Esophagus muscularis mucosa (tissue), 4 donors: ENCODE data around the gene TRAF1. TPM values are rescaled to one million over a fixed set of nuclear protein-coding genes. Genes with fewer than 3 reads are reported as not detected.

ENCODE experiments used
- DNase-seq: peaks from one replicate; pipeline ENCODE4 v3.0.0-alpha.2; 2017; ENCODE audit errors: extremely low spot score
- H3K27ac ChIP-seq, 4 donors: fragments of 200-600 bp; sonication (generic); replicated peaks in 1 of 4; 1 replicate in 3 of 4; 2 replicates in 1 of 4; pipeline ENCODE4 v1.5.1; 2016 to 2019; ENCODE audit warnings: mild to moderate bottlenecking in 1 of 4
- H3K27me3 ChIP-seq, 4 donors: fragments of 200-600 bp; sonication (generic); one replicate each; pipeline versions ENCODE4 v1.5.1 to v1.6.0; 2016 to 2019
- H3K36me3 ChIP-seq, 4 donors: fragments of 200-600 bp; sonication (generic); one replicate each; pipeline ENCODE4 v1.5.1; 2016 to 2019
- H3K4me1 ChIP-seq, 4 donors: fragments of 200-600 bp; sonication (generic); one replicate each; pipeline ENCODE4 v1.5.1; 2016 to 2019
- H3K4me3 ChIP-seq, 4 donors: fragments of 200-600 bp; sonication (generic); 1 replicate in 2 of 4; 2 replicates in 2 of 4; pipeline ENCODE4 v1.5.1; 2016 to 2019; ENCODE audit warnings: mild to moderate bottlenecking in 4 of 4, moderate library complexity in 1 of 4
- H3K9me3 ChIP-seq, 4 donors: fragments of 200-600 bp; sonication (generic); 1 replicate in 3 of 4; 2 replicates in 1 of 4; pipeline ENCODE4 v1.5.1; 2016 to 2019
- CTCF ChIP-seq, 3 experiments: fragments of 200-600 bp in 2 of 3; fragments of 450-650 bp in 1 of 3; sonication (generic) in 2 of 3; IDR thresholded peaks; one replicate each; pipeline ENCODE4 v1.5.1; 2017 to 2019; ENCODE audit warnings: antibody characterized with exemption in 3 of 3, mild to moderate bottlenecking in 2 of 3, moderate library complexity in 1 of 3
- EP300 ChIP-seq: sonication (generic); formaldehyde crosslinking; IDR thresholded peaks from one replicate; pipeline ENCODE4 v1.6.1; 2017; ENCODE audit warnings: antibody characterized with exemption
- POLR2A ChIP-seq: fragments of 450-650 bp; IDR thresholded peaks from one replicate; pipeline ENCODE4 v1.6.1; 2017; ENCODE audit warnings: antibody characterized with exemption, moderate library complexity, mild to moderate bottlenecking, low read depth
- POLR2AphosphoS5 ChIP-seq, 2 donors: sonication (generic); formaldehyde crosslinking; IDR thresholded peaks; one replicate each; pipeline ENCODE4 v1.6.1; 2017; ENCODE audit warnings: antibody characterized with exemption in 2 of 2
- WGBS: methylation state at CpG from one replicate; pipeline ENCODE4 v1.1.5; 2018; 5-methylcytosine and 5-hydroxymethylcytosine counted together
- intact Hi-C: fragments of 100-400 bp; cut with DNase I; formaldehyde crosslinking; loops from one replicate; pipeline ENCODE4 v1.15.1; 2023
- total RNA-seq, 4 donors: library from RNA; depleted of rRNA; stranded (reverse); fragments of >200 nt; gene quantifications; one replicate each; pipeline versions ENCODE4 v1.1.0 to v1.2.1, GENCODE V29; 2016

TRAF1 gene
- total RNA-seq, 4 donors from 2014 or later = 4.0 to 7.4 (median 5.5) TPM

GRCh38 chr9:120893611-120894307 is 32.8 kb downstream of the TRAF1 start:
- Histone ChIP-seq H3K27ac (peak overlapping the region; percentile 81 to 89 (median 88)), H3K4me1 (peaks cover 17 to 40% (median 39%) of the 10 kb centered on the region in 4 donors), H3K36me3 (no peaks in the 10 kb centered on the region), H3K27me3 (no peaks in the 10 kb centered on the region), H3K9me3 (no peaks in the 10 kb centered on the region), H3K4me3 (peak overlapping the region in 2 of 4 donors; percentile 52 to 56)
- 87% methylated on average over 13 of the region's 13 CpGs for WGBS
- intact Hi-C loops = no loop called here
- DNase-seq = no peak
- TF ChIP-seq POLR2AphosphoS5 (IDR thresholded peaks at IDR 0.05) (no peak), CTCF (IDR thresholded peaks at IDR 0.05) (no peak), POLR2A (no peak), EP300 (no peak)

- DNase-seq = no peak
- TF ChIP-seq POLR2AphosphoS5 (IDR thresholded peaks at IDR 0.05) = no peak
- TF ChIP-seq EP300 = no peak
- no peak for TF ChIP-seq POLR2A
- no peak for TF ChIP-seq CTCF (IDR thresholded peaks at IDR 0.05)
- H3K4me3 ChIP-seq = no peak overlapping the region
- H3K4me1 ChIP-seq = peaks cover 17 to 40% (median 39%) of the 10 kb centered on the region in 4 donors
- 79% methylated on average over 6 of the region's 6 CpGs for WGBS
- no peaks in the 10 kb centered on the region for H3K27me3 ChIP-seq
- peak overlapping the region; percentile 81 to 89 (median 88) for H3K27ac ChIP-seq
- H3K9me3 ChIP-seq = no peaks in the 10 kb centered on the region
- H3K36me3 ChIP-seq = no peaks in the 10 kb centered on the region
- intact Hi-C loops = no loop called here
These were observed 33.6 kb downstream of the TRAF1 start for GRCh38 chr9:120892748-120893610.

GRCh38 chr9:120891884-120892747 is 34.5 kb downstream of the TRAF1 start:
- Histone ChIP-seq H3K36me3 (no peaks in the 10 kb centered on the region), H3K4me1 (peaks cover 14 to 38% (median 35%) of the 10 kb centered on the region in 4 donors), H3K9me3 (no peaks in the 10 kb centered on the region), H3K27ac (peak overlapping the region; percentile 31 to 68 (median 51)), H3K27me3 (no peaks in the 10 kb centered on the region), H3K4me3 (no peak overlapping the region)
- intact Hi-C loops = no loop called here
- no peak for DNase-seq
- 72% methylated on average over 15 of the region's 15 CpGs for WGBS
- no peak for TF ChIP-seq CTCF (IDR thresholded peaks at IDR 0.05)
- no peak for TF ChIP-seq POLR2AphosphoS5 (IDR thresholded peaks at IDR 0.05)
- TF ChIP-seq EP300 = no peak
- no peak for TF ChIP-seq POLR2A

GRCh38 chr9:120891245-120891883 is 35.2 kb downstream of the TRAF1 start:
- H3K4me1 ChIP-seq = peaks cover 9 to 33% (median 32%) of the 10 kb centered on the region in 4 donors
- no peaks in the 10 kb centered on the region for H3K9me3 ChIP-seq
- H3K4me3 ChIP-seq = no peak overlapping the region
- 82% methylated on average over 7 of the region's 10 CpGs for WGBS
- peak overlapping the region; percentile 59 to 68 (median 65) for H3K27ac ChIP-seq
- TF ChIP-seq POLR2A (no peak), POLR2AphosphoS5 (IDR thresholded peaks at IDR 0.05) (no peak), EP300 (no peak), CTCF (IDR thresholded peaks at IDR 0.05) (no peak)
- no peaks in the 10 kb centered on the region for H3K27me3 ChIP-seq
- H3K36me3 ChIP-seq = no peaks in the 10 kb centered on the region
- intact Hi-C loops = no loop called here
- no peak for DNase-seq
